ENCODE data around the gene KIZ. TPM values are rescaled to one million over a fixed set of nuclear protein-coding genes. Genes with fewer than 3 reads are reported as not detected.

KIZ gene
- total RNA-seq, 1 donor from 2014 or later = 42.3 TPM

DNA sequence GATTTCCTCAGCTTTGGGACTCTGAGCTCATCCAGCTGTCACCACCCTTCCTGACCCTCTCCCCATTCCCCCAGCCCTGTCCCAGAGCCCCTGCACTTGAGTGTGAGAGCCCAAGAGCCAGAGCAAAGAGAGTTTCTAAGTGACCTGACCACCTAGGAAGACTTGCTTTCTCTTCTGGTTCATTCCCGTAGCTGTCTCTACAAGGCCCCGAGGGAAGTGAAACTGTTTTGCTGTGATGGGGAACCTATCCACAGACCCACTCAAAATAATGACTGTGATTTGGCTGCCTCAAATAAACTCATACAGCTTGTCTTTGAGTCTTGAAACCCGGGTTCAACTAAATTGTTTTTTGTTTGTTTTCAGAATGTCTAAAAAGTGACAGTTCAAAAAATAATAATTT lies 102.6 kb downstream of the KIZ start:
- Histone ChIP-seq H3K9me3 (replicated peaks) (no peaks in the 10 kb centered on the region), H3K4me1 (no peaks in the 10 kb centered on the region), H3K27ac (replicated peaks) (no peak overlapping the region), H3K36me3 (peaks cover 70% of the 10 kb centered on the region), H3K27me3 (ENCODE audit: low read depth) (no peaks in the 10 kb centered on the region), H3K4me3 (no peak overlapping the region)
- DNase-seq = no peak
- TF ChIP-seq CTCF (IDR thresholded peaks at IDR 0.05; ENCODE audit: borderline replicate concordance) = no peak
- intact Hi-C loops (cut with micrococcal nuclease) = no loop called here

DNA sequence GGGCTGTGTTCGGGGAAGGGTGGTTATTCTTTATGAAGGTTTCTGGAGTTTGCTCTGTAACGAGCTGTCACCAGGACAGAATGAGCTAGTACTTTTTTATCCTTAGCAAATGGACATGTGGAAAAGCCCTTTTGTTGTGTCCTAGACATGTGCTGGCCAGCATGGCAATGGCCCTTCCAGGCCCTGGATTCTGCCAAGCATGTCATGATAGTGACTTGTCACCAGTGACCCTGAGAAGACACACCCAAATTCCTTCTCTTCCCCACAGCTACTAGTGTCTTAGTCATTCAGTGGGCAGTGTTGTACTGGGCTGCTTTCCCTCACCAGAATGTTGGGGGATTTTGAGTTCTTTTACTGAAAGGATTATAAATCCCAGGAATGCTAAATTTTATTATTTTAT lies 103.3 kb downstream of the KIZ start:
- H3K9me3 ChIP-seq (replicated peaks) = no peaks in the 10 kb centered on the region
- H3K27me3 ChIP-seq (ENCODE audit: low read depth) = no peaks in the 10 kb centered on the region
- intact Hi-C loops (cut with micrococcal nuclease) = no loop called here
- H3K36me3 ChIP-seq = peaks cover 70% of the 10 kb centered on the region
- no peak overlapping the region for H3K4me3 ChIP-seq
- no peak for DNase-seq
- TF ChIP-seq CTCF (IDR thresholded peaks at IDR 0.05; ENCODE audit: borderline replicate concordance) = no peak
- H3K4me1 ChIP-seq = no peaks in the 10 kb centered on the region
- no peak overlapping the region for H3K27ac ChIP-seq (replicated peaks)

GRCh38 chr20:21230220-21230619 lies 104.3 kb downstream of the KIZ start:
- intact Hi-C loops (cut with micrococcal nuclease) = no loop called here
- Histone ChIP-seq H3K4me1 (no peaks in the 10 kb centered on the region), H3K36me3 (peaks cover 70% of the 10 kb centered on the region), H3K9me3 (replicated peaks) (no peaks in the 10 kb centered on the region), H3K27ac (replicated peaks) (no peak overlapping the region), H3K27me3 (ENCODE audit: low read depth) (no peaks in the 10 kb centered on the region), H3K4me3 (no peak overlapping the region)
- DNase-seq = no peak
- TF ChIP-seq CTCF (IDR thresholded peaks at IDR 0.05; ENCODE audit: borderline replicate concordance) = no peak

- peaks cover 2% of the 10 kb centered on the region for H3K4me1 ChIP-seq
- no peaks in the 10 kb centered on the region for H3K27me3 ChIP-seq (ENCODE audit: low read depth)
- H3K27ac ChIP-seq (replicated peaks) = no peak overlapping the region
- TF ChIP-seq CTCF (IDR thresholded peaks at IDR 0.05; ENCODE audit: borderline replicate concordance) = no peak
- no peaks in the 10 kb centered on the region for H3K9me3 ChIP-seq (replicated peaks)
- no peak for DNase-seq
- peaks cover 68% of the 10 kb centered on the region for H3K36me3 ChIP-seq
- H3K4me3 ChIP-seq = no peak overlapping the region
- intact Hi-C loops (cut with micrococcal nuclease) = no loop called here
Measured at GRCh38 chr20:21230686-21231085, 104.8 kb downstream of the KIZ start.

- Histone ChIP-seq H3K4me1 (peaks cover 8% of the 10 kb centered on the region), H3K36me3 (peaks cover 48% of the 10 kb centered on the region), H3K27me3 (ENCODE audit: low read depth) (no peaks in the 10 kb centered on the region), H3K4me3 (no peak overlapping the region), H3K27ac (replicated peaks) (no peak overlapping the region), H3K9me3 (replicated peaks) (no peaks in the 10 kb centered on the region)
- DNase-seq = no peak
- TF ChIP-seq CTCF (IDR thresholded peaks at IDR 0.05; ENCODE audit: borderline replicate concordance) = no peak
- intact Hi-C loops (cut with micrococcal nuclease) = no loop called here
Measured at GRCh38 chr20:21232546-21233280, 106.8 kb downstream of the KIZ start.

All from left ventricle myocardium inferior (tissue), 1 donor.